BE2C (cell line): ENCODE results near the gene ARHGAP8.

Experiments
- DNase-seq: peaks from one replicate; pipeline ENCODE4 v3.0.0-alpha.2; 2020
- H3K27me3 ChIP-seq: fragments of 250-450 bp; sonication (Bioruptor Pico); 2 replicates; pipeline ENCODE4 v1.5.1; 2020; ENCODE audit warnings: mild to moderate bottlenecking
- H3K36me3 ChIP-seq: fragments of 250-450 bp; sonication (Bioruptor Pico); 2 replicates; pipeline ENCODE4 v1.5.1; 2020; ENCODE audit warnings: mild to moderate bottlenecking
- H3K4me1 ChIP-seq: fragments of 250-450 bp; sonication (Bioruptor Pico); 2 replicates; pipeline ENCODE4 v1.5.1; 2020
- H3K4me3 ChIP-seq: 2 replicates; pipeline ENCODE4 v1.5.1; 2011; ENCODE audit warnings: low read depth, low read length
- H3K9me3 ChIP-seq: fragments of 250-450 bp; sonication (Bioruptor Pico); 2 replicates; pipeline ENCODE4 v1.5.1; 2020
- CTCF ChIP-seq: IDR thresholded peaks from 2 replicates; pipeline ENCODE4 v1.5.1; 2012; ENCODE audit warnings: mild to moderate bottlenecking, low read depth, low read length

ARHGAP8 gene

GRCh38 chr22:44731357-44731970 is 20.9 kb upstream of the ARHGAP8 start:
- no peak for DNase-seq
- Histone ChIP-seq H3K4me1 (peaks cover 13% of the 10 kb centered on the region), H3K9me3 (no peaks in the 10 kb centered on the region), H3K27me3 (no peaks in the 10 kb centered on the region), H3K4me3 (no peak overlapping the region), H3K36me3 (no peaks in the 10 kb centered on the region)
- TF ChIP-seq CTCF = no peak

GRCh38 chr22:44732017-44732561 is 20.3 kb upstream of the ARHGAP8 start:
- no peaks in the 10 kb centered on the region for H3K36me3 ChIP-seq
- DNase-seq = no peak
- H3K4me1 ChIP-seq = peaks cover 13% of the 10 kb centered on the region
- TF ChIP-seq CTCF = no peak
- H3K4me3 ChIP-seq = no peak overlapping the region
- no peaks in the 10 kb centered on the region for H3K9me3 ChIP-seq
- H3K27me3 ChIP-seq = no peaks in the 10 kb centered on the region

DNA sequence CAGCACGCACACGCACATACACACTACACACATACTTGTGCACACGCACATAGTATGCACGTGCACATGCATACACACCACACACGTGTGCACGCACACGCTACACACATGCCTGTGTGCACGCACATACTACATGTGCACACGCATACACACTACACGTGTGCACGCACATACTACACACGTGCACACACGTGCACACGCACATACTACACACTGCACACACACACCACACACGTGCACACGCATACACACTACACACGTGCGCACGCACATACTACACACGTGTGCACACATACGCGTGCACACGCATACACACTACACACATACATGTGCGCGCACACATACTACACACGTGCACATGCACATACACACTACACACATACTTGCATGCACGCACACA is 19.7 kb upstream of the ARHGAP8 start:
- TF ChIP-seq CTCF = no peak
- Histone ChIP-seq H3K4me3 (no peak overlapping the region), H3K9me3 (no peaks in the 10 kb centered on the region), H3K27me3 (no peaks in the 10 kb centered on the region), H3K36me3 (no peaks in the 10 kb centered on the region), H3K4me1 (peaks cover 13% of the 10 kb centered on the region)
- no peak for DNase-seq

DNA sequence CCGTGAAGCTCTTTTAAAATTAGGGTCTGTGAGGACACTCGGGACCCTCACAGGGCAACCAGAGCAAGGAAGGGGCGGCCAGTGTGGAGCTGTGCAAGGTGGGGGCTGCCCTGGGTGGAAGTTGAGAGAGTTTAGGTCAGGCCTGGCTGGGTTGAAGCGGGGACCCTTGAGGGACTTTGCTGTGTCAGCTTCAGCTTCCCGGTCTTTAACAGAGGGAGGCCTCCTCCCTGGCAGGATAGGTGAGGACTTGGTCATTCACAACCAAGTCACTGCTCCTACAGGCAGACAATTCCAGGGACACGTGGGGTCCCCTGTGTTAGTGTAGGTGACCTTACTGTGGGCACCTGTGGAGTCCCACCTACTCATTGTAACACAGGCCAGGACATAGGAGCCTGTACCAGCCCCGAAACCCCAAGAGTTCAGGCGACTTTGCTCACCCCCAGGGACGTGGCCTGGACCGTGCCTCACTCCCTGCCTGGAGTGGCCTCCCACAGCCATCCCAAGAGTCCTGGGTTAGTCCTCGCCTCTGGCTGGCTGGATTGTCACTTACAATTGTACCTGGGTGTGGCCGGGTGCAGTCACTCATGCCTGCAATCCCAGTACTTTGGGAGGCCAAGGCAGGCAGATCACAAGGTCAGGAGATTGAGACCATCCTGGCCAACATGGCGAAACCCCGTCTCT is 18.8 kb upstream of the ARHGAP8 start:
- Histone ChIP-seq H3K9me3 (no peaks in the 10 kb centered on the region), H3K27me3 (no peaks in the 10 kb centered on the region), H3K36me3 (no peaks in the 10 kb centered on the region), H3K4me1 (peaks cover 13% of the 10 kb centered on the region), H3K4me3 (no peak overlapping the region)
- no peak for DNase-seq
- no peak for TF ChIP-seq CTCF

- H3K9me3 ChIP-seq = no peaks in the 10 kb centered on the region
- no peaks in the 10 kb centered on the region for H3K36me3 ChIP-seq
- H3K4me3 ChIP-seq = no peak overlapping the region
- H3K4me1 ChIP-seq = peaks cover 9% of the 10 kb centered on the region
- H3K27me3 ChIP-seq = no peaks in the 10 kb centered on the region
- no peak for TF ChIP-seq CTCF
- no peak for DNase-seq
Observed at GRCh38 chr22:44734278-44734677, 18.1 kb upstream of the ARHGAP8 start.
